Mesenchymal stem cell (in vitro differentiated cells and primary cell): ENCODE data around the gene MMP1.
"Not testable (repeated sequence)": the region's sequence is repeated elsewhere in the genome, so short reads cannot be mapped to it uniquely, and the experiment has no call there.

Source experiments
- DNase-seq: peaks from one replicate; pipeline ENCODE4 v3.0.0-alpha.2; 2013
- H2AFZ ChIP-seq: one replicate; pipeline ENCODE4 v1.6.1; 2013; ENCODE audit warnings: low read depth, mild to moderate bottlenecking, control low read depth, inconsistent platforms, low read length, moderate library complexity
- H2AK5ac ChIP-seq: 2 replicates; pipeline ENCODE4 v1.6.1; 2013; ENCODE audit warnings: low read length, moderate library complexity, mild to moderate bottlenecking, inconsistent platforms; ENCODE audit not compliant: severe bottlenecking
- H2BK120ac ChIP-seq: one replicate; pipeline ENCODE4 v1.6.1; 2013; ENCODE audit warnings: low read depth, mild to moderate bottlenecking, inconsistent platforms, low read length, moderate library complexity
- H2BK12ac ChIP-seq, 2 experiments: one replicate each; pipeline ENCODE4 v1.6.1; 2013; ENCODE audit warnings: inconsistent platforms in 2 of 2, low read length in 2 of 2, mild to moderate bottlenecking in 2 of 2, moderate library complexity in 2 of 2, control low read depth in 1 of 2
- H2BK15ac ChIP-seq: one replicate; pipeline ENCODE4 v1.6.1; 2013; ENCODE audit warnings: mild to moderate bottlenecking, low read depth, inconsistent platforms; ENCODE audit not compliant: poor library complexity, severe bottlenecking
- H2BK5ac ChIP-seq: 2 replicates; pipeline ENCODE4 v1.6.1; 2013; ENCODE audit warnings: low read depth, mild to moderate bottlenecking, low read length, control low read depth, inconsistent platforms; ENCODE audit not compliant: poor library complexity, severe bottlenecking
- H3K14ac ChIP-seq, 2 experiments: one replicate each; pipeline ENCODE4 v1.6.1; 2013; ENCODE audit warnings: inconsistent platforms in 2 of 2, low read length in 2 of 2, control low read depth in 1 of 2, mild to moderate bottlenecking in 1 of 2, moderate library complexity in 1 of 2
- H3K18ac ChIP-seq, 2 experiments: one replicate each; pipeline ENCODE4 v1.6.1; 2013; ENCODE audit warnings: inconsistent platforms in 2 of 2, low read length in 2 of 2, control low read depth in 1 of 2, low read depth in 1 of 2, mild to moderate bottlenecking in 1 of 2
- H3K23ac ChIP-seq, 2 experiments: one replicate each; pipeline ENCODE4 v1.6.1; 2013; ENCODE audit warnings: inconsistent platforms in 2 of 2, low read length in 2 of 2, mild to moderate bottlenecking in 2 of 2, moderate library complexity in 2 of 2, control low read depth in 1 of 2
- H3K27ac ChIP-seq: 2 replicates; pipeline ENCODE4 v1.5.1; 2013; ENCODE audit warnings: mild to moderate bottlenecking, moderate library complexity, low read length, control low read depth, inconsistent platforms; ENCODE audit not compliant: poor library complexity, severe bottlenecking
- H3K27me3 ChIP-seq, 2 experiments: 2 replicates each; pipeline versions ENCODE4 v1.6.1 to v1.7.0; 2013; ENCODE audit warnings: low read length in 2 of 2, mild to moderate bottlenecking in 2 of 2, moderate library complexity in 2 of 2, control low read depth in 1 of 2, inconsistent platforms in 1 of 2; ENCODE audit not compliant: control insufficient read depth in 1 of 2, insufficient read depth in 1 of 2
- H3K36me3 ChIP-seq, 2 experiments: 2 replicates each; pipeline versions ENCODE4 v1.6.1 to v1.7.0; 2013; ENCODE audit warnings: low read length in 2 of 2, control low read depth in 1 of 2, inconsistent platforms in 1 of 2, low read depth in 1 of 2, mild to moderate bottlenecking in 1 of 2; ENCODE audit not compliant: insufficient read depth in 2 of 2, control insufficient read depth in 1 of 2
- H3K4ac ChIP-seq, 2 experiments: one replicate each; pipeline ENCODE4 v1.6.1; 2013; ENCODE audit warnings: inconsistent platforms in 2 of 2, low read length in 2 of 2, mild to moderate bottlenecking in 2 of 2, moderate library complexity in 2 of 2, control low read depth in 1 of 2, low read depth in 1 of 2
- H3K4me1 ChIP-seq: 2 replicates; pipeline ENCODE4 v1.6.1; 2013; ENCODE audit warnings: low read depth, low read length, control low read depth; ENCODE audit not compliant: control insufficient read depth, insufficient read depth
- H3K4me2 ChIP-seq: 2 replicates; pipeline ENCODE4 v1.6.1; 2013; ENCODE audit warnings: low read length, mild to moderate bottlenecking, inconsistent platforms; ENCODE audit not compliant: poor library complexity, severe bottlenecking
- H3K4me3 ChIP-seq, 2 experiments: 2 replicates each; pipeline versions ENCODE4 v1.5.1 to v1.7.0; 2013; ENCODE audit warnings: low read length in 2 of 2, mild to moderate bottlenecking in 2 of 2, control low read depth in 1 of 2, low read depth in 1 of 2; ENCODE audit not compliant: insufficient read depth in 1 of 2
- H3K79me1 ChIP-seq: replicated peaks from 2 replicates; pipeline ENCODE4 v1.6.1; 2013; ENCODE audit warnings: mild to moderate bottlenecking, control low read depth, low read length, inconsistent platforms; ENCODE audit not compliant: poor library complexity, severe bottlenecking
- H3K9ac ChIP-seq: 2 replicates; pipeline ENCODE4 v1.7.0; 2013; ENCODE audit warnings: mild to moderate bottlenecking, low read length, moderate library complexity
- H3K9me3 ChIP-seq: 2 replicates; pipeline ENCODE4 v1.7.0; 2013; ENCODE audit warnings: mild to moderate bottlenecking, low read length; ENCODE audit not compliant: control insufficient read depth
- H4K8ac ChIP-seq: one replicate; pipeline ENCODE4 v1.6.1; 2013; ENCODE audit warnings: inconsistent platforms, mild to moderate bottlenecking, low read length, moderate library complexity
- H4K91ac ChIP-seq: one replicate; pipeline ENCODE4 v1.6.1; 2013; ENCODE audit warnings: mild to moderate bottlenecking, low read length, inconsistent platforms
- WGBS: methylation state at CpG from one replicate; pipeline ENCODE4 v1.1.7; 2013; ENCODE audit warnings: mixed read lengths; 5-methylcytosine and 5-hydroxymethylcytosine counted together

MMP1 gene

DNA sequence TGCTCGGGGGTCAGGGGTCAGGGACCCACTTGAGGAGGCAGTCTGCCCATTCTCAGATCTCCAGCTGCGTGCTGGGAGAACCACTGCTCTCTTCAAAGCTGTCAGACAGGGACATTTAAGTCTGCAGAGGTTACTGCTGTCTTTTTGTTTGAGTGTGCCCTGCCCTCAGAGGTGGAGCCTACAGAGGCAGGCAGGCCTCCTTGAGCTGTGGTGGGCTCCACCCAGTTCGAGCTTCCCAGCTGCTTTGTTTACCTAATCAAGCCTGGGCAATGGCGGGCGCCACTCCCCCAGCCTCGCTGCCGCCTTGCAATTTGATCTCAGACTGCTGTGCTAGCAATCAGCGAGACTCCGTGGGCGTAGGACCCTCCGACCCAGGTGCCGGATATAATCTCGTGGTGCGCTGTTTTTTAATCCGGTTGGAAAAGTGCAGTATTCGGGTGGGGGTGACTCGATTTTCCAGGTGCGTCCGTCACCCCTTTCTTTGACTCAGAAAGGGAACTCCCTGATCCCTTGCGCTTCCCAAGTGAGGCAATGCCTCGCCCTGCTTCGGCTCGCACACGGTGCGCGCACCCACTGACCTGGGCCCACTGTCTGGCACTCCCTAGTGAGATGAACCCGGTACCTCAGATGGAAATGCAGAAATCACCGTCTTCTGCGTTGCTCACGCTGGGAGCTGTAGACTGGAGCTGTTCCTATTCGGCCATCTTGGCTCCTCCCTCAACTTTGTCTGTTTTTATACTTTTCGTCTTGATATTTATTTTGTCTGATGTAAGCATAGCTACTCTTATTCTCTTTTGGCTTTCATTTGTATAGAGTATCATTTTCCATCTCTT lies 51.0 kb downstream of the MMP1 start:
- not testable (repeated sequence) for H3K18ac ChIP-seq, H2BK12ac ChIP-seq, H3K4me3 ChIP-seq, H3K27ac ChIP-seq, H3K9me3 ChIP-seq, H2BK5ac ChIP-seq, H3K27me3 ChIP-seq, H3K23ac ChIP-seq, H2AFZ ChIP-seq, H2BK120ac ChIP-seq, H3K4ac ChIP-seq, H2AK5ac ChIP-seq, H3K4me1 ChIP-seq, H3K14ac ChIP-seq, H3K4me2 ChIP-seq, H3K9ac ChIP-seq, DNase-seq, H4K91ac ChIP-seq, H3K36me3 ChIP-seq, H2BK15ac ChIP-seq, H3K79me1 ChIP-seq, H4K8ac ChIP-seq
- WGBS: 70% methylated on average over 26 of the region's 32 CpGs
